K562 (cell line): ENCODE data around the gene DDX5. TPM values are rescaled to one million over a fixed set of nuclear protein-coding genes. Genes with fewer than 3 reads are reported as not detected.

ENCODE experiments used
- BDP1 ChIP-seq: IDR thresholded peaks from 3 replicates; pipeline ENCODE4 v1.6.1; 2011; ENCODE audit not compliant: insufficient read length, insufficient read depth
- BRCA1 ChIP-seq, 2 experiments: fragments of 450-650 bp in 1 of 2; sonication (generic) in 1 of 2; formaldehyde crosslinking in 1 of 2; IDR thresholded peaks; 2 replicates each; pipeline versions ENCODE4 v1.5.0 to v1.6.1; 2017 to 2020; ENCODE audit warnings: mild to moderate bottlenecking in 1 of 2, missing genetic modification reagents in 1 of 2
- CHD2 ChIP-seq: IDR thresholded peaks from 2 replicates; pipeline ENCODE4 v1.6.1; 2011; ENCODE audit warnings: low read depth, low read length
- GATAD2A ChIP-seq: fragments of 450-650 bp; IDR thresholded peaks from 2 replicates; pipeline ENCODE4 v1.6.1; 2017
- GTF2B ChIP-seq: IDR thresholded peaks from 2 replicates; pipeline ENCODE4 v1.6.1; 2011; ENCODE audit not compliant: insufficient read length; ENCODE audit errors: extremely low read depth
- SIN3A ChIP-seq, 2 experiments: fragments of 150-350 bp in 1 of 2; IDR thresholded peaks; 2 replicates each; pipeline ENCODE4 v1.6.1; 2011 to 2016; ENCODE audit warnings: borderline replicate concordance in 2 of 2, low read depth in 2 of 2, low read length in 2 of 2, mild to moderate bottlenecking in 2 of 2, moderate library complexity in 2 of 2; ENCODE audit not compliant: control insufficient read depth in 1 of 2
- SMARCE1 ChIP-seq: fragments of 450-650 bp; IDR thresholded peaks from 2 replicates; pipeline ENCODE4 v1.7.1; 2016; ENCODE audit warnings: mild to moderate bottlenecking
- STAG1 ChIP-seq: sonication (generic); formaldehyde crosslinking; IDR thresholded peaks from 2 replicates; pipeline ENCODE4 v1.5.0; 2020; ENCODE audit warnings: missing genetic modification reagents, borderline replicate concordance
- TCF3 ChIP-seq: sonication (generic); formaldehyde crosslinking; IDR thresholded peaks from 2 replicates; pipeline ENCODE4 v1.4.0; 2020; ENCODE audit warnings: mild to moderate bottlenecking, missing genetic modification reagents
- ZNF146 ChIP-seq: IDR thresholded peaks from one replicate; pipeline ENCODE4 v1.6.1; 2018; ENCODE audit warnings: missing compliant biosample characterization; ENCODE audit not compliant: unreplicated experiment
- ZNF41 ChIP-seq: fragments of 250-450 bp; sonication (Bioruptor Pico); conservative IDR thresholded peaks from 2 replicates; pipeline ENCODE4 v1.4.0; 2020; ENCODE audit warnings: mild to moderate bottlenecking
- ZNF76 ChIP-seq: fragments of 250-450 bp; sonication (Bioruptor Pico); IDR thresholded peaks from 2 replicates; pipeline ENCODE4 v1.4.0; 2020; ENCODE audit warnings: mild to moderate bottlenecking, moderate library complexity, borderline replicate concordance
- polyA plus RNA-seq, 8 experiments: library from polyadenylated mRNA; depleted of rRNA in 4 of 8; stranded (reverse) in 5 of 8; unstranded in 3 of 8; fragments of >200 nt; fragmentation: Nextera tagmentation in 2 of 8; fragmentation: Illumina TruSeq in 1 of 8; extraction: Ambion mirVana in 2 of 8; extraction: Trizol in 1 of 8; gene quantifications; 2 replicates each; pipeline versions ENCODE4 v1.2.1 to v1.2.3, GENCODE V29; 2011 to 2014; ENCODE audit warnings: inconsistent platforms in 1 of 8, missing spikeins in 1 of 8
- total RNA-seq, 7 experiments: library from RNA; depleted of rRNA in 6 of 7; stranded (reverse); fragments of >200 nt in 6 of 7; fragmentation: Illumina TruSeq in 2 of 7; extraction: Trizol in 2 of 7; gene quantifications; 2 replicates each; pipeline versions ENCODE4 v1.2.1 to v1.2.3, GENCODE V29; 2011 to 2021; ENCODE audit warnings: low replicate concordance in 1 of 7
- TF ChIP-seq, protein P1 (sequence below), 2 experiments: fragments of 450-650 bp in 1 of 2; sonication (generic) in 1 of 2; formaldehyde crosslinking in 1 of 2; IDR thresholded peaks; 2 replicates each; pipeline versions ENCODE4 v1.7.1 to v1.9.0; 2016 to 2022; ENCODE audit warnings: inconsistent platforms in 1 of 2, mild to moderate bottlenecking in 1 of 2, missing genetic modification reagents in 1 of 2
- TF ChIP-seq, protein P2 (sequence below): sonication (generic); formaldehyde crosslinking; IDR thresholded peaks from 2 replicates; pipeline ENCODE4 v1.8.1; 2023; ENCODE audit warnings: mild to moderate bottlenecking, missing genetic modification reagents, moderate library complexity

DDX5 gene
- total and polyA plus RNA-seq, 9 of the 15 experiments (the other 6 are each of a cell fraction or from before 2014, with no cell fraction given), result 306 to 1,639 (median 604) TPM

- TF ChIP-seq, protein P1, sequence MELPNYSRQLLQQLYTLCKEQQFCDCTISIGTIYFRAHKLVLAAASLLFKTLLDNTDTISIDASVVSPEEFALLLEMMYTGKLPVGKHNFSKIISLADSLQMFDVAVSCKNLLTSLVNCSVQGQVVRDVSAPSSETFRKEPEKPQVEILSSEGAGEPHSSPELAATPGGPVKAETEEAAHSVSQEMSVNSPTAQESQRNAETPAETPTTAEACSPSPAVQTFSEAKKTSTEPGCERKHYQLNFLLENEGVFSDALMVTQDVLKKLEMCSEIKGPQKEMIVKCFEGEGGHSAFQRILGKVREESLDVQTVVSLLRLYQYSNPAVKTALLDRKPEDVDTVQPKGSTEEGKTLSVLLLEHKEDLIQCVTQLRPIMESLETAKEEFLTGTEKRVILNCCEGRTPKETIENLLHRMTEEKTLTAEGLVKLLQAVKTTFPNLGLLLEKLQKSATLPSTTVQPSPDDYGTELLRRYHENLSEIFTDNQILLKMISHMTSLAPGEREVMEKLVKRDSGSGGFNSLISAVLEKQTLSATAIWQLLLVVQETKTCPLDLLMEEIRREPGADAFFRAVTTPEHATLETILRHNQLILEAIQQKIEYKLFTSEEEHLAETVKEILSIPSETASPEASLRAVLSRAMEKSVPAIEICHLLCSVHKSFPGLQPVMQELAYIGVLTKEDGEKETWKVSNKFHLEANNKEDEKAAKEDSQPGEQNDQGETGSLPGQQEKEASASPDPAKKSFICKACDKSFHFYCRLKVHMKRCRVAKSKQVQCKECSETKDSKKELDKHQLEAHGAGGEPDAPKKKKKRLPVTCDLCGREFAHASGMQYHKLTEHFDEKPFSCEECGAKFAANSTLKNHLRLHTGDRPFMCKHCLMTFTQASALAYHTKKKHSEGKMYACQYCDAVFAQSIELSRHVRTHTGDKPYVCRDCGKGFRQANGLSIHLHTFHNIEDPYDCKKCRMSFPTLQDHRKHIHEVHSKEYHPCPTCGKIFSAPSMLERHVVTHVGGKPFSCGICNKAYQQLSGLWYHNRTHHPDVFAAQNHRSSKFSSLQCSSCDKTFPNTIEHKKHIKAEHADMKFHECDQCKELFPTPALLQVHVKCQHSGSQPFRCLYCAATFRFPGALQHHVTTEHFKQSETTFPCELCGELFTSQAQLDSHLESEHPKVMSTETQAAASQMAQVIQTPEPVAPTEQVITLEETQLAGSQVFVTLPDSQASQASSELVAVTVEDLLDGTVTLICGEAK (IDR thresholded peaks at IDR 0.05), result peak; percentile 52
- TF ChIP-seq, protein P1 (CRISPR knock-in tag; IDR thresholded peaks at IDR 0.05), result no peak
- TF ChIP-seq, protein P2, sequence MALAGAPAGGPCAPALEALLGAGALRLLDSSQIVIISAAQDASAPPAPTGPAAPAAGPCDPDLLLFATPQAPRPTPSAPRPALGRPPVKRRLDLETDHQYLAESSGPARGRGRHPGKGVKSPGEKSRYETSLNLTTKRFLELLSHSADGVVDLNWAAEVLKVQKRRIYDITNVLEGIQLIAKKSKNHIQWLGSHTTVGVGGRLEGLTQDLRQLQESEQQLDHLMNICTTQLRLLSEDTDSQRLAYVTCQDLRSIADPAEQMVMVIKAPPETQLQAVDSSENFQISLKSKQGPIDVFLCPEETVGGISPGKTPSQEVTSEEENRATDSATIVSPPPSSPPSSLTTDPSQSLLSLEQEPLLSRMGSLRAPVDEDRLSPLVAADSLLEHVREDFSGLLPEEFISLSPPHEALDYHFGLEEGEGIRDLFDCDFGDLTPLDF (CRISPR knock-in tag), result no peak
- TF ChIP-seq SMARCE1 (peak; percentile 92), SIN3A (IDR thresholded peaks at IDR 0.05; ENCODE audit: borderline replicate concordance in 2 of 2, control insufficient read depth in 1 of 2, low read depth in 2 of 2, low read length in 2 of 2) (0 out of 4 replicates have a peak, but pooled peaks of 1 of the 2 experiments have one; percentile 35), GTF2B (no peak), ZNF41 (CRISPR knock-in tag) (no peak), ZNF76 (CRISPR knock-in tag) (no peak), CHD2 (no peak), ZNF146 (no peak), STAG1 (CRISPR knock-in tag) (no peak), TCF3 (CRISPR knock-in tag) (0 out of 2 replicates have a peak, but pooled peaks have one; percentile 1), BDP1 (no peak), BRCA1 (IDR thresholded peaks at IDR 0.05) (no peak), BRCA1 (CRISPR knock-in tag; IDR thresholded peaks at IDR 0.05) (no peak), GATAD2A (no peak)
Observed at GRCh38 chr17:64448665-64449512, 57.2 kb downstream of the DDX5 start, which contains the start of gene MILR1 (continued).
